HG03575 (cell line): Measurements from ENCODE around the gene EGFLAM.

Source experiments
- ATAC-seq: cut with Tn5 transposase; IDR thresholded peaks from one replicate; pipeline ENCODE4 v1.9.1; 2021; ENCODE audit not compliant: unreplicated experiment, insufficient number of reproducible peaks, low FRiP score; ENCODE audit errors: extremely low read depth

Gene EGFLAM

GRCh38 chr5:38259809-38260160 is 1.4 kb downstream of the EGFLAM start:
- no peak for ATAC-seq

GRCh38 chr5:38263983-38264382 is 5.6 kb downstream of the EGFLAM start:
- ATAC-seq: no peak

- ATAC-seq: no peak
These were observed 7.3 kb downstream of the EGFLAM start for GRCh38 chr5:38265546-38266179.

- ATAC-seq: no peak
These were observed 9.0 kb downstream of the EGFLAM start for GRCh38 chr5:38267372-38267771.

GRCh38 chr5:38273626-38274025 is 15.3 kb downstream of the EGFLAM start:
- ATAC-seq: no peak

- no peak for ATAC-seq
These were observed 16.0 kb downstream of the EGFLAM start for GRCh38 chr5:38274370-38274769.

GRCh38 chr5:38284384-38284783 is 26.0 kb downstream of the EGFLAM start:
- ATAC-seq: no peak

GRCh38 chr5:38285226-38285625 is 26.9 kb downstream of the EGFLAM start:
- ATAC-seq: no peak

- no peak for ATAC-seq
These were observed 27.6 kb downstream of the EGFLAM start for GRCh38 chr5:38286002-38286401.

GRCh38 chr5:38287124-38287523 is 28.8 kb downstream of the EGFLAM start:
- no peak for ATAC-seq

GRCh38 chr5:38289457-38289856 is 31.1 kb downstream of the EGFLAM start:
- no peak for ATAC-seq

- no peak for ATAC-seq
These were observed 31.8 kb downstream of the EGFLAM start for GRCh38 chr5:38290028-38290653.

GRCh38 chr5:38291355-38291754 is 33.0 kb downstream of the EGFLAM start:
- no peak for ATAC-seq

GRCh38 chr5:38292228-38292627 is 33.9 kb downstream of the EGFLAM start:
- no peak for ATAC-seq

GRCh38 chr5:38295751-38296150 is 37.4 kb downstream of the EGFLAM start:
- ATAC-seq: no peak

- no peak for ATAC-seq
These were observed 39.7 kb downstream of the EGFLAM start for GRCh38 chr5:38297830-38298608.

- ATAC-seq: no peak
These were observed 41.2 kb downstream of the EGFLAM start for GRCh38 chr5:38299585-38299984.

GRCh38 chr5:38305148-38305547 is 46.8 kb downstream of the EGFLAM start:
- no peak for ATAC-seq

GRCh38 chr5:38307845-38308244 is 49.5 kb downstream of the EGFLAM start:
- no peak for ATAC-seq

GRCh38 chr5:38316544-38317224 is 58.3 kb downstream of the EGFLAM start:
- no peak for ATAC-seq
